ENCODE results near the gene BRD9.
"Not testable (repeated sequence)": the region's sequence is repeated elsewhere in the genome, so short reads cannot be mapped to it uniquely, and the experiment has no call there.

Gene BRD9

GRCh38 chr5:916441-917293 is 24.1 kb upstream of the BRD9 start:
- Histone ChIP-seq H3K27ac (replicated peaks) (no peak overlapping the region), H3K4me3 (replicated peaks; ENCODE audit: insufficient read depth, low read length) (no peak overlapping the region), H3K27me3 (ENCODE audit: insufficient read depth, poor library complexity, severe bottlenecking) (no peaks in the 10 kb centered on the region)
- no peak for DNase-seq (ENCODE audit: low read depth in 1 of 2, low spot score in 1 of 2)
- no peak for TF ChIP-seq REST (IDR thresholded peaks at IDR 0.05; ENCODE audit: insufficient replicate concordance, low read depth)
- TF ChIP-seq GABPA (IDR thresholded peaks at IDR 0.05; ENCODE audit: low read depth) = no peak
- no peak for TF ChIP-seq SPI1 (IDR thresholded peaks at IDR 0.05; ENCODE audit: borderline replicate concordance, low read depth)
- TF ChIP-seq CTCF (IDR thresholded peaks at IDR 0.05; ENCODE audit: insufficient read depth, low read length) = no peak
- TF ChIP-seq POLR2AphosphoS5 (IDR thresholded peaks at IDR 0.05; ENCODE audit: low read depth) = no peak

DNA sequence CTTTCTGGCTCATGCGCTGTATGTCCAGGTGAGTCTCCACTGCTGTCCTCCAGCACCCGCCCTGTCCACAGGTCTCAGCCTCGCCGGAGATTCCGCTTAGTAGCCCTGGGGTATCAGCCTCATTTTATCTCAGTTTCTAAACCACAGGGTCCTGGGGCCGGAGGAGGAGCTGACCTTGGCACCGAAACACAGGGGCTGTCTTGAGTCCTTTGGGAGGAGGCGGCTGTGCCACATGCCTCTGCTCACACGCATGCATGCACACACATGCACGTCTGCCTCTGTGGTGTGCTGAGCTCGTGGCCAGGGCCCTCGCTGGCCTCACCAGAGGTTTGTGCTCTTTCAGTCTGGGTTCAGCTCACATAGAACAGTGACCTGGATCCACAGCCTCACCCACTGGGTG is 23.3 kb upstream of the BRD9 start:
- TF ChIP-seq REST (IDR thresholded peaks at IDR 0.05; ENCODE audit: insufficient replicate concordance, low read depth) = no peak
- H3K27me3 ChIP-seq (ENCODE audit: insufficient read depth, poor library complexity, severe bottlenecking) = no peaks in the 10 kb centered on the region
- no peak overlapping the region for H3K27ac ChIP-seq (replicated peaks)
- no peak overlapping the region for H3K4me3 ChIP-seq (replicated peaks; ENCODE audit: insufficient read depth, low read length)
- no peak for DNase-seq (ENCODE audit: low read depth in 1 of 2, low spot score in 1 of 2)

GRCh38 chr5:915346-915745 is 22.7 kb upstream of the BRD9 start:
- DNase-seq (ENCODE audit: low read depth in 1 of 2, low spot score in 1 of 2); H3K4me3 ChIP-seq (replicated peaks; ENCODE audit: insufficient read depth, low read length); H3K27ac ChIP-seq (replicated peaks); H3K27me3 ChIP-seq (ENCODE audit: insufficient read depth, poor library complexity, severe bottlenecking): not testable (repeated sequence)

DNA sequence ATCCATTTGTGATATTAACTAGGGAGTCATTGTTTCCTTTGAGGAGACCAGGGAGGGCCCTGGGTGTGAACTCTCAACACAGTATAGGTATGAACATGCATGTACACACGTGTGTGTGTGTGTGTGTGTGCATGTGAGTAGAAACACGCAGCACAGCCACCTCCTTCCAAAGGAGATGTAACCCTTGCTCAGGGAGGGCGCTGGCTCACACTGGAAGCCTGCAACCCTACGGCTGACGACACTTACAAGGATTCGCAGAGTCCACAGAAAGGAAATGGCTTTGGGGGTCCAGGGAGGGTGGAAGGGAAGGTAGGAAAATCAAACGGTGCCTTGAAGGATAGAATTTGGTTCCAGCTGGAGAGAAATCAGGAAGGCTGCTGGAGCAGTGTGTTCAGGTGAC is 22.0 kb upstream of the BRD9 start:
- no peak for DNase-seq (ENCODE audit: low read depth in 1 of 2, low spot score in 1 of 2)
- no peaks in the 10 kb centered on the region for H3K27me3 ChIP-seq (ENCODE audit: insufficient read depth, poor library complexity, severe bottlenecking)
- no peak overlapping the region for H3K27ac ChIP-seq (replicated peaks)
- TF ChIP-seq SPI1 (IDR thresholded peaks at IDR 0.05; ENCODE audit: borderline replicate concordance, low read depth) (no peak), GABPA (IDR thresholded peaks at IDR 0.05; ENCODE audit: low read depth) (no peak), REST (IDR thresholded peaks at IDR 0.05; ENCODE audit: insufficient replicate concordance, low read depth) (no peak), CTCF (IDR thresholded peaks at IDR 0.05; ENCODE audit: insufficient read depth, low read length) (no peak), POLR2AphosphoS5 (IDR thresholded peaks at IDR 0.05; ENCODE audit: low read depth) (no peak)
- H3K4me3 ChIP-seq (replicated peaks; ENCODE audit: insufficient read depth, low read length) = no peak overlapping the region

Measured in HL-60 (cell line).